ENCODE measurements around the gene ITPA. TPM values are rescaled to one million over a fixed set of nuclear protein-coding genes. Genes with fewer than 3 reads are reported as not detected.

ITPA gene
- total and polyA plus RNA-seq, 2 of the 13 experiments (the other 11 are each of a cell fraction or from before 2014, with no cell fraction given): 60.1 to 103 TPM

GRCh38 chr20:3168079-3168828 lies 41.0 kb upstream of the ITPA start (continued):
- TF ChIP-seq HNF4G (IDR thresholded peaks at IDR 0.05; ENCODE audit: borderline replicate concordance, low read depth, low read length) (peak; percentile 92), HNF4G (CRISPR knock-in tag; IDR thresholded peaks at IDR 0.05; ENCODE audit: borderline replicate concordance, low read depth) (peak; percentile 90), JUN (CRISPR knock-in tag; IDR thresholded peaks at IDR 0.05) (no peak), DR1 (CRISPR knock-in tag; IDR thresholded peaks at IDR 0.05) (peak; percentile 31; the same call in 1 of the 2 replicates), ZNF18 (CRISPR knock-in tag; IDR thresholded peaks at IDR 0.05; ENCODE audit: insufficient replicate concordance) (peak; percentile 48), HOXD1 (CRISPR knock-in tag; IDR thresholded peaks at IDR 0.05) (no peak), UBTF (CRISPR knock-in tag; IDR thresholded peaks at IDR 0.05) (peak; percentile 66; the same call in 1 of the 2 replicates), ZNF713 (CRISPR knock-in tag; IDR thresholded peaks at IDR 0.05) (no peak), MTF1 (CRISPR knock-in tag; IDR thresholded peaks at IDR 0.05) (no peak), ARID2 (CRISPR knock-in tag; IDR thresholded peaks at IDR 0.05; ENCODE audit: borderline replicate concordance) (no peak; the same call in 1 of the 2 replicates), TCF7 (IDR thresholded peaks at IDR 0.05; ENCODE audit: low read depth) (no peak), ZSCAN9 (CRISPR knock-in tag; IDR thresholded peaks at IDR 0.05; ENCODE audit: borderline replicate concordance) (peak; percentile 13; the same call in 1 of the 2 replicates), ZNF3 (CRISPR knock-in tag; IDR thresholded peaks at IDR 0.05) (no peak; the same call in 1 of the 2 replicates), ZNF383 (CRISPR knock-in tag; IDR thresholded peaks at IDR 0.05; ENCODE audit: borderline replicate concordance) (no peak), KLF13 (CRISPR knock-in tag; IDR thresholded peaks at IDR 0.05) (0 out of 2 replicates have a peak, but pooled peaks have one; percentile 34), ZNF841 (CRISPR knock-in tag; IDR thresholded peaks at IDR 0.05; ENCODE audit: borderline replicate concordance) (no peak), RXRB (CRISPR knock-in tag; IDR thresholded peaks at IDR 0.05; ENCODE audit: borderline replicate concordance) (peak; percentile 35; the same call in 1 of the 2 replicates), HMG20A (CRISPR knock-in tag; IDR thresholded peaks at IDR 0.05; ENCODE audit: borderline replicate concordance) (peak; percentile 43; the same call in 1 of the 2 replicates), GMEB1 (CRISPR knock-in tag; IDR thresholded peaks at IDR 0.05; ENCODE audit: borderline replicate concordance) (peak; percentile 60; the same call in 1 of the 2 replicates), THAP11 (CRISPR knock-in tag; IDR thresholded peaks at IDR 0.05) (peak; percentile 69), SP1 (IDR thresholded peaks at IDR 0.05) (no peak), SP1 (CRISPR knock-in tag; IDR thresholded peaks at IDR 0.05) (peak; percentile 57; the same call in 1 of the 2 replicates), E2F5 (CRISPR knock-in tag; conservative IDR thresholded peaks at IDR 0.05) (no peak; the same call in 1 of the 2 replicates), ZNF652 (CRISPR knock-in tag; IDR thresholded peaks at IDR 0.05; ENCODE audit: borderline replicate concordance, low read depth) (peak; percentile 55; the same call in 1 of the 2 replicates), ZBTB38 (CRISPR knock-in tag; IDR thresholded peaks at IDR 0.05) (peak; percentile 69)

All from HepG2 (cell line).